ENCODE results near the gene TRIM63. TPM values are rescaled to one million over a fixed set of nuclear protein-coding genes. Genes with fewer than 3 reads are reported as not detected.
A peak's percentile ranks its signal among the peaks of the same experiment; 100 is the strongest.

The TRIM63 gene
- total and polyA plus RNA-seq, 2 of the 13 experiments (the other 11 are each of a cell fraction or from before 2014, with no cell fraction given), result not detected

DNA sequence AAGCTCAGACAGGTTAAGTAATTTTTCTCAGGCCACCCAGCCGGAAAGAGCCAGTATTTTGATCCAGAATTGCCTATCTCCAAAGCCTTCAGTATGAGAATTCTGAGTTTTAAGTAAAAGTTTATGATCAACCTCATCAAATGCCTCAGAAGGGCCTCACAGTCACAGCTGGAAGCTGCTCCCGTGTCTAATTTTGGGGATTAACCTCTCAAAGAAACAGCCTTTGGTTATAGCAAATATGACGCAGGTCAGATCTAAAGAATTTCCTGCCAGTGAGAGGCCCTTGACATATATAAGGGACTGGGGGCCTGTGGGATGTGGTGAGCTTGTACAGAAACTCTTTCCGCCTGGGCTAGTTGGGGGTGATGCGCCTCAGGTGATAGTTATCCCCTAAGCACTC is 43.6 kb downstream of the TRIM63 start:
- Histone ChIP-seq H3K36me3 (replicated peaks in 1 of 2; ENCODE audit: control insufficient read depth in 1 of 2, insufficient read depth in 2 of 2, low read length in 2 of 2) (no peaks in the 10 kb centered on the region), H3K4me2 (ENCODE audit: low read depth, low read length) (peak overlapping the region; percentile 68), H3K27me3 (ENCODE audit: control insufficient read depth in 1 of 2, insufficient read depth in 2 of 2, low read length in 2 of 2) (peaks cover 0 to 24% of the 10 kb centered on the region in 2 experiments; a peak in 4 of 5 replicates), H3K9ac (ENCODE audit: insufficient read depth, low read depth, low read length) (no peak overlapping the region), H3K79me2 (ENCODE audit: insufficient read depth, low read length) (no peaks in the 10 kb centered on the region), H3K4me3 (replicated peaks in 1 of 3; ENCODE audit: insufficient read depth in 1 of 3, low read depth in 2 of 3, low read length in 3 of 3) (peak overlapping the region in 1 of 3 experiments; percentile 39; a peak in 1 of 6 replicates), H3K9me3 (ENCODE audit: low read length) (no peaks in the 10 kb centered on the region), H3K4me1 (ENCODE audit: insufficient read depth, low read length) (peaks cover 93% of the 10 kb centered on the region), H4K20me1 (ENCODE audit: insufficient read depth, low read length) (no peaks in the 10 kb centered on the region), H2AFZ (ENCODE audit: low read length) (no peak overlapping the region), H3K27ac (ENCODE audit: extremely low read length, insufficient read depth, low read length) (no peak overlapping the region)
- ATAC-seq (no peak), DNase-seq (ENCODE audit: low spot score) (no peak), FAIRE-seq (no peak)
- POLR2A ChIA-PET, result interaction anchor here (0.9 to 1.0 kb wide), 2 partner anchors 13 to 201 kb away, joined by 3 read pairs; no protein-coding TSS in a partner anchor
- TF ChIP-seq NCOA5 (CRISPR knock-in tag; IDR thresholded peaks at IDR 0.05) (no peak), SMAD1 (CRISPR knock-in tag; IDR thresholded peaks at IDR 0.05; ENCODE audit: borderline replicate concordance, low read depth) (no peak), SALL2 (CRISPR knock-in tag; IDR thresholded peaks at IDR 0.05) (no peak), EED (CRISPR knock-in tag; IDR thresholded peaks at IDR 0.05) (no peak), ZNF577 (CRISPR knock-in tag; IDR thresholded peaks at IDR 0.05; ENCODE audit: borderline replicate concordance, low read depth) (no peak), ZSCAN9 (CRISPR knock-in tag; IDR thresholded peaks at IDR 0.05; ENCODE audit: borderline replicate concordance) (no peak)
- TF ChIP-seq, protein P1, sequence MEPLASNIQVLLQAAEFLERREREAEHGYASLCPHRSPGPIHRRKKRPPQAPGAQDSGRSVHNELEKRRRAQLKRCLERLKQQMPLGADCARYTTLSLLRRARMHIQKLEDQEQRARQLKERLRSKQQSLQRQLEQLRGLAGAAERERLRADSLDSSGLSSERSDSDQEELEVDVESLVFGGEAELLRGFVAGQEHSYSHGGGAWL (CRISPR knock-in tag; IDR thresholded peaks at IDR 0.05), result no peak
- TF ChIP-seq, protein P2, sequence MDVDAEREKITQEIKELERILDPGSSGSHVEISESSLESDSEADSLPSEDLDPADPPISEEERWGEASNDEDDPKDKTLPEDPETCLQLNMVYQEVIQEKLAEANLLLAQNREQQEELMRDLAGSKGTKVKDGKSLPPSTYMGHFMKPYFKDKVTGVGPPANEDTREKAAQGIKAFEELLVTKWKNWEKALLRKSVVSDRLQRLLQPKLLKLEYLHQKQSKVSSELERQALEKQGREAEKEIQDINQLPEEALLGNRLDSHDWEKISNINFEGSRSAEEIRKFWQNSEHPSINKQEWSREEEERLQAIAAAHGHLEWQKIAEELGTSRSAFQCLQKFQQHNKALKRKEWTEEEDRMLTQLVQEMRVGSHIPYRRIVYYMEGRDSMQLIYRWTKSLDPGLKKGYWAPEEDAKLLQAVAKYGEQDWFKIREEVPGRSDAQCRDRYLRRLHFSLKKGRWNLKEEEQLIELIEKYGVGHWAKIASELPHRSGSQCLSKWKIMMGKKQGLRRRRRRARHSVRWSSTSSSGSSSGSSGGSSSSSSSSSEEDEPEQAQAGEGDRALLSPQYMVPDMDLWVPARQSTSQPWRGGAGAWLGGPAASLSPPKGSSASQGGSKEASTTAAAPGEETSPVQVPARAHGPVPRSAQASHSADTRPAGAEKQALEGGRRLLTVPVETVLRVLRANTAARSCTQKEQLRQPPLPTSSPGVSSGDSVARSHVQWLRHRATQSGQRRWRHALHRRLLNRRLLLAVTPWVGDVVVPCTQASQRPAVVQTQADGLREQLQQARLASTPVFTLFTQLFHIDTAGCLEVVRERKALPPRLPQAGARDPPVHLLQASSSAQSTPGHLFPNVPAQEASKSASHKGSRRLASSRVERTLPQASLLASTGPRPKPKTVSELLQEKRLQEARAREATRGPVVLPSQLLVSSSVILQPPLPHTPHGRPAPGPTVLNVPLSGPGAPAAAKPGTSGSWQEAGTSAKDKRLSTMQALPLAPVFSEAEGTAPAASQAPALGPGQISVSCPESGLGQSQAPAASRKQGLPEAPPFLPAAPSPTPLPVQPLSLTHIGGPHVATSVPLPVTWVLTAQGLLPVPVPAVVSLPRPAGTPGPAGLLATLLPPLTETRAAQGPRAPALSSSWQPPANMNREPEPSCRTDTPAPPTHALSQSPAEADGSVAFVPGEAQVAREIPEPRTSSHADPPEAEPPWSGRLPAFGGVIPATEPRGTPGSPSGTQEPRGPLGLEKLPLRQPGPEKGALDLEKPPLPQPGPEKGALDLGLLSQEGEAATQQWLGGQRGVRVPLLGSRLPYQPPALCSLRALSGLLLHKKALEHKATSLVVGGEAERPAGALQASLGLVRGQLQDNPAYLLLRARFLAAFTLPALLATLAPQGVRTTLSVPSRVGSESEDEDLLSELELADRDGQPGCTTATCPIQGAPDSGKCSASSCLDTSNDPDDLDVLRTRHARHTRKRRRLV (CRISPR knock-in tag; IDR thresholded peaks at IDR 0.05), result no peak
- TF ChIP-seq, protein P3, sequence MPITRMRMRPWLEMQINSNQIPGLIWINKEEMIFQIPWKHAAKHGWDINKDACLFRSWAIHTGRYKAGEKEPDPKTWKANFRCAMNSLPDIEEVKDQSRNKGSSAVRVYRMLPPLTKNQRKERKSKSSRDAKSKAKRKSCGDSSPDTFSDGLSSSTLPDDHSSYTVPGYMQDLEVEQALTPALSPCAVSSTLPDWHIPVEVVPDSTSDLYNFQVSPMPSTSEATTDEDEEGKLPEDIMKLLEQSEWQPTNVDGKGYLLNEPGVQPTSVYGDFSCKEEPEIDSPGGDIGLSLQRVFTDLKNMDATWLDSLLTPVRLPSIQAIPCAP (CRISPR knock-in tag; IDR thresholded peaks at IDR 0.05; ENCODE audit: low read depth), result no peak
- TF ChIP-seq, protein P4, sequence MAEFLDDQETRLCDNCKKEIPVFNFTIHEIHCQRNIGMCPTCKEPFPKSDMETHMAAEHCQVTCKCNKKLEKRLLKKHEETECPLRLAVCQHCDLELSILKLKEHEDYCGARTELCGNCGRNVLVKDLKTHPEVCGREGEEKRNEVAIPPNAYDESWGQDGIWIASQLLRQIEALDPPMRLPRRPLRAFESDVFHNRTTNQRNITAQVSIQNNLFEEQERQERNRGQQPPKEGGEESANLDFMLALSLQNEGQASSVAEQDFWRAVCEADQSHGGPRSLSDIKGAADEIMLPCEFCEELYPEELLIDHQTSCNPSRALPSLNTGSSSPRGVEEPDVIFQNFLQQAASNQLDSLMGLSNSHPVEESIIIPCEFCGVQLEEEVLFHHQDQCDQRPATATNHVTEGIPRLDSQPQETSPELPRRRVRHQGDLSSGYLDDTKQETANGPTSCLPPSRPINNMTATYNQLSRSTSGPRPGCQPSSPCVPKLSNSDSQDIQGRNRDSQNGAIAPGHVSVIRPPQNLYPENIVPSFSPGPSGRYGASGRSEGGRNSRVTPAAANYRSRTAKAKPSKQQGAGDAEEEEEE (CRISPR knock-in tag; IDR thresholded peaks at IDR 0.05; ENCODE audit: borderline replicate concordance), result no peak
- TF ChIP-seq, protein P5, sequence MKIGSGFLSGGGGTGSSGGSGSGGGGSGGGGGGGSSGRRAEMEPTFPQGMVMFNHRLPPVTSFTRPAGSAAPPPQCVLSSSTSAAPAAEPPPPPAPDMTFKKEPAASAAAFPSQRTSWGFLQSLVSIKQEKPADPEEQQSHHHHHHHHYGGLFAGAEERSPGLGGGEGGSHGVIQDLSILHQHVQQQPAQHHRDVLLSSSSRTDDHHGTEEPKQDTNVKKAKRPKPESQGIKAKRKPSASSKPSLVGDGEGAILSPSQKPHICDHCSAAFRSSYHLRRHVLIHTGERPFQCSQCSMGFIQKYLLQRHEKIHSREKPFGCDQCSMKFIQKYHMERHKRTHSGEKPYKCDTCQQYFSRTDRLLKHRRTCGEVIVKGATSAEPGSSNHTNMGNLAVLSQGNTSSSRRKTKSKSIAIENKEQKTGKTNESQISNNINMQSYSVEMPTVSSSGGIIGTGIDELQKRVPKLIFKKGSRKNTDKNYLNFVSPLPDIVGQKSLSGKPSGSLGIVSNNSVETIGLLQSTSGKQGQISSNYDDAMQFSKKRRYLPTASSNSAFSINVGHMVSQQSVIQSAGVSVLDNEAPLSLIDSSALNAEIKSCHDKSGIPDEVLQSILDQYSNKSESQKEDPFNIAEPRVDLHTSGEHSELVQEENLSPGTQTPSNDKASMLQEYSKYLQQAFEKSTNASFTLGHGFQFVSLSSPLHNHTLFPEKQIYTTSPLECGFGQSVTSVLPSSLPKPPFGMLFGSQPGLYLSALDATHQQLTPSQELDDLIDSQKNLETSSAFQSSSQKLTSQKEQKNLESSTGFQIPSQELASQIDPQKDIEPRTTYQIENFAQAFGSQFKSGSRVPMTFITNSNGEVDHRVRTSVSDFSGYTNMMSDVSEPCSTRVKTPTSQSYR (CRISPR knock-in tag; IDR thresholded peaks at IDR 0.05; ENCODE audit: borderline replicate concordance), result no peak
- CTCF ChIA-PET (ENCODE audit: low intra/inter-chr PET ratio, low total read pairs), result no interaction called here
- no TSS peak for BruUV-seq (replicated peaks)
- WGBS (ENCODE audit: low lambda C conversion rate), result 65% methylated on average over 5 of the region's 5 CpGs
- intact Hi-C loops (cut with micrococcal nuclease; ENCODE audit: unreplicated experiment) (no loop called here), in situ Hi-C loops (cut with HindIII; ENCODE audit: extremely low pct_ligation_motif_present, low pct_unique_long_range_greater_than_20kb) (no loop called here)
